ENCODE results near the gene CYBC1. TPM values are rescaled to one million over a fixed set of nuclear protein-coding genes. Genes with fewer than 3 reads are reported as not detected.

The CYBC1 gene
- total and polyA plus RNA-seq, 8 donors = 29.3 to 66.9 (median 41.0) TPM

DNA sequence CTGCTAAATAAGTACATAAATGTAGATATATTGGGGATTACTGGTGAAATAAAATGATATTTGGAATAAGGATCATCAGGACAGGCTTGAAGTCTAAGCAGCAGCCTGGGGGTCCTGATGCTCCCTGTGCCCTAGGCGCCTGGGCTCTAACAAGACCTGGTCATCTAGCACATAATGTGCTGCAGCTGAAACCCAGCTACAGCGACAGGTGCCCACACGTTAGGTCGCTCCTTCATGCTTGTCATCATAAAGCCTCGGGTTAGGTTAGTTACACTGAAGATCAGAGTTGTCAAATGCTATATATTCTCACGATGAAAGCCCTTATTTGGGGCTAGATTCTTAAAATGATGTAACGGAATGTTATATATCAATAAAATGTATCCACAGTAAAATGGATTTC lies 19.5 kb upstream of the CYBC1 start:
- Histone ChIP-seq H3K4me1 (no peaks in the 10 kb centered on the region), H3K4me3 (no peak overlapping the region), H3K9me3 (no peaks in the 10 kb centered on the region), H3K36me3 (peaks cover 0 to 32% (median 3%) of the 10 kb centered on the region in 3 donors), H3K27me3 (no peaks in the 10 kb centered on the region), H3K27ac (no peak overlapping the region)
- WGBS, 2 donors = 94 to 95% methylated on average over 7 of the region's 7 CpGs
- DNase-seq (no peak), FAIRE-seq (no peak), ATAC-seq (no peak)
- TF ChIP-seq, protein P1, sequence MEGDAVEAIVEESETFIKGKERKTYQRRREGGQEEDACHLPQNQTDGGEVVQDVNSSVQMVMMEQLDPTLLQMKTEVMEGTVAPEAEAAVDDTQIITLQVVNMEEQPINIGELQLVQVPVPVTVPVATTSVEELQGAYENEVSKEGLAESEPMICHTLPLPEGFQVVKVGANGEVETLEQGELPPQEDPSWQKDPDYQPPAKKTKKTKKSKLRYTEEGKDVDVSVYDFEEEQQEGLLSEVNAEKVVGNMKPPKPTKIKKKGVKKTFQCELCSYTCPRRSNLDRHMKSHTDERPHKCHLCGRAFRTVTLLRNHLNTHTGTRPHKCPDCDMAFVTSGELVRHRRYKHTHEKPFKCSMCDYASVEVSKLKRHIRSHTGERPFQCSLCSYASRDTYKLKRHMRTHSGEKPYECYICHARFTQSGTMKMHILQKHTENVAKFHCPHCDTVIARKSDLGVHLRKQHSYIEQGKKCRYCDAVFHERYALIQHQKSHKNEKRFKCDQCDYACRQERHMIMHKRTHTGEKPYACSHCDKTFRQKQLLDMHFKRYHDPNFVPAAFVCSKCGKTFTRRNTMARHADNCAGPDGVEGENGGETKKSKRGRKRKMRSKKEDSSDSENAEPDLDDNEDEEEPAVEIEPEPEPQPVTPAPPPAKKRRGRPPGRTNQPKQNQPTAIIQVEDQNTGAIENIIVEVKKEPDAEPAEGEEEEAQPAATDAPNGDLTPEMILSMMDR (IDR thresholded peaks at IDR 0.05) = no peak
- intact Hi-C loops (cut with DNase I) = no loop called here

DNA sequence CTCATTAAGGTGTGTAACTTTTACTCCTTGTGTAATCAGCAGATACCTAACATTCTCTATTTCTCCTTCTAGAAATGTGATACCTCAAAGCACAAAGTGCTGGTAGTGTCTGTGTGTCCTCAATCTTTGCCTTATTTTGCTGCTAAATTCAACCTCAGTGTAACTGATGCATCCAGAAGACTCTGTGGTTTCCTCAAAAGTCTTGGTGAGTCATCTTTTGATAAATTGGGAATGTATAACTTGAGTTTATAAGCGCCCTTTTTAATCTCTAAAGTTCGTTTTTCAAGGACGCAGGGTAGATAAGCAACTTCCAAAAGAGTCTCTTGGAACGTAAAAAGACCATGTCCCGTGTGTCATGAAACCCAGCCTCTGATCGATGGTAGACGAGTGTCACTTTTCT lies 18.1 kb upstream of the CYBC1 start:
- H3K36me3 ChIP-seq = peaks cover 0 to 25% (median 4%) of the 10 kb centered on the region in 3 donors
- 68 to 78% methylated on average over 7 of the region's 7 CpGs for WGBS, 2 donors
- no peak overlapping the region for H3K4me3 ChIP-seq
- ATAC-seq = no peak
- no peak for FAIRE-seq
- H3K27me3 ChIP-seq = no peaks in the 10 kb centered on the region
- TF ChIP-seq, protein P1 (IDR thresholded peaks at IDR 0.05) = no peak
- no peak overlapping the region for H3K27ac ChIP-seq
- H3K4me1 ChIP-seq = peaks cover 0 to 6% (median 0%) of the 10 kb centered on the region in 3 donors
- no peak for DNase-seq
- H3K9me3 ChIP-seq = no peaks in the 10 kb centered on the region
- intact Hi-C loops (cut with DNase I) = no loop called here

DNA sequence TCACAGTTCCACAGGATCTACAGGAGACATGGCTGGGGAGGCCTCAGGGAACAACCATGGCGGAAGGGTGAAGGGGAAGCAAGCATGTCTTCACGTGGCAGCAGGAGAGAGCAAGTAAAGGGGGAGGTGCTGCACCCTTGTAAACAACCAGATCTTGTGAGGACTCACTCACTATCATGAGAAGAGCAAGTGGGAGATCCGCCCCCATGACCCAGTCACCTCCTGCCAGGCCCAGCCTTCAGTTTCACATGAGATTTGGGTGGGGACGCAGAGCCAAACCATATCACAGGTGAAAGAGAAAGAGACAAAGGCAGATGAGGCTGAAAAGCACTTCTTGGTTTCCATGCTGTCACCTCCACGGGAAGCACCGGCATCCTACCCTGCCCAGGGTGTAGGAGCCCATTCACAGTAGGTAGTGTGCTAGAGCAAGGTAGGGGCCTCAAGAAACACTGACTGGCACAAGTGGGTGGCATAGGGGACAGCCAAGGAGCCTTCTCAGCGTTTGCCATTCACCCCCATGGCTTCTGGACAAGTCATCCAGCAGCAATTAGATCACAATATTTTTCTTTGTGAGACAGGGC lies 14.6 kb upstream of the CYBC1 start:
- ATAC-seq (no peak), DNase-seq (no peak)
- 86 to 94% methylated on average over 7 of the region's 7 CpGs for WGBS, 2 donors

DNA sequence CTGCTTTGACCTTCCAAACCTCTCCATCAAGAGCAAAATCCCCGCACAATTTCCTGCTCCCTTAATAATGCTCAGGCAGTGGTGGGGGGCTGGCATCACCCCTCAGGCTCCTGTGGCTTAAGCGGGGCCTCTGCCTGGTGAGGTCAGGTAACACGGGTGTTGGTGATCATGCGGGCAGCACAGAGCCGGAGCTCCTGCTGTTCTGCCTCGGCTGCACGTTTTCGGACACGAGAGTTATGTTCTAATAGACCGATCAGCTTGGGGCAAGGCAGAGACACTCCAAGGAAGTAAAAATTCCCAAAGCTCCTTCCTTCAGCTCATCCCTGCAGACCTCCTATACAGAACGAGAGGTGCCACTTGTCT lies 14.0 kb upstream of the CYBC1 start:
- intact Hi-C loops (cut with DNase I) = no loop called here
- H3K27ac ChIP-seq = peak overlapping the region in 1 of 4 donors; percentile 33
- no peaks in the 10 kb centered on the region for H3K27me3 ChIP-seq
- H3K4me3 ChIP-seq = no peak overlapping the region
- H3K4me1 ChIP-seq = peaks cover 0 to 24% (median 12%) of the 10 kb centered on the region in 3 donors
- H3K9me3 ChIP-seq = no peaks in the 10 kb centered on the region
- ATAC-seq (no peak), FAIRE-seq (no peak), DNase-seq (no peak)
- WGBS, 2 donors = 92 to 93% methylated on average over 11 of the region's 11 CpGs
- peaks cover 0 to 8% (median 4%) of the 10 kb centered on the region in 3 donors for H3K36me3 ChIP-seq
- TF ChIP-seq, protein P1 (IDR thresholded peaks at IDR 0.05) = no peak

More for the DNA sequence above, 14.6 kb upstream of the CYBC1 start:
- Histone ChIP-seq H3K4me3 (no peak overlapping the region), H3K36me3 (peaks cover 0 to 8% (median 4%) of the 10 kb centered on the region in 3 donors), H3K9me3 (no peaks in the 10 kb centered on the region), H3K27ac (no peak overlapping the region), H3K27me3 (no peaks in the 10 kb centered on the region), H3K4me1 (peaks cover 0 to 20% (median 9%) of the 10 kb centered on the region in 3 donors)
- intact Hi-C loops (cut with DNase I) = no loop called here
- FAIRE-seq = no peak
- TF ChIP-seq, protein P1 (IDR thresholded peaks at IDR 0.05) = no peak

DNA sequence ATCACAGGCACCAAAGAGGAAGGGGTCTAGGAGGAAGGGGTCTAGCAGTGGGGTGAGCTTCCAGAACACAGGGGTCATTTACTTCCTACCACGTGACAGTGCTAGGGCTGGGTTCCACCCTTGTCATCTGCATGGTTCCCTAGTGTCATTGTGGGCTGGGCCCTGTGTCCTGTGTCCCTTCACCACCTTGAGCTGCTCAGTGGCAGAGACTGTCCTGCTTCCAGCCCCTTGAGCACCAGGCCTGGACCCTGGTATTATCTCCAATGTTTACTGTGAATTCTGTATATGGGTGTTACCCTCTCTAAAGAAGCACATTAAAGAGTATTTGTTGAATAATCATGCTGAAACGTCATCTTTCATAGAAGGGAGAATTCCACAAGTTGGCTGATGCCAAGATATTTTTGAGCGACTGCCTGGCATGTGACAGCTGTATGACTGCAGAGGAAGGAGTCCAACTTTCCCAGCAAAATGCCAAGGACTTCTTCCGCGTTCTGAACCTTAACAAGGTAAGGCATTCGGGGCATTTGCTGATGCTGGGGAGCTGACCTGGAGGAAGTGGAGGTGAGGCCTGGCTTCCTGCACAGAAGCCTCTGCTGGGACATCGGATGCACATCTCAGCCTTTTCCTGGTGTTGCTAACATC lies 13.5 kb upstream of the CYBC1 start:
- Histone ChIP-seq H3K36me3 (peaks cover 0 to 6% (median 4%) of the 10 kb centered on the region in 3 donors), H3K4me3 (no peak overlapping the region), H3K4me1 (peaks cover 0 to 26% (median 14%) of the 10 kb centered on the region in 3 donors), H3K27ac (peak overlapping the region in 1 of 4 donors; percentile 33), H3K9me3 (no peaks in the 10 kb centered on the region), H3K27me3 (no peaks in the 10 kb centered on the region)
- peak in 3 of 4 donors; percentile 36 to 64 (median 40) for ATAC-seq
- intact Hi-C loops (cut with DNase I) = no loop called here
- TF ChIP-seq, protein P1 (IDR thresholded peaks at IDR 0.05) = no peak
- DNase-seq = peak in 2 of 6 donors; percentile 29 to 49
- WGBS, 2 donors = 39 to 46% methylated on average over 7 of the region's 7 CpGs
- FAIRE-seq = no peak
